Activated CD4-positive, alpha-beta T cell treated with anti-CD3 and anti-CD28 coated beads, Interleukin-2, amount 10 ng/mL, durations not matched to agents 24 days and 14 days (primary cell): ENCODE data around the gene HIVEP2. TPM values are rescaled to one million over a fixed set of nuclear protein-coding genes. Genes with fewer than 3 reads are reported as not detected.

Experiments
- DNase-seq: peaks from one replicate; pipeline ENCODE4 v3.0.0; 2022
- H3K27ac Mint-ChIP-seq: one replicate; pipeline ENCODE4 v1.8.0; 2022; ENCODE audit warnings: mild to moderate bottlenecking, mixed read lengths
- H3K27me3 Mint-ChIP-seq: one replicate; pipeline ENCODE4 v1.8.0; 2022; ENCODE audit warnings: mixed read lengths
- H3K36me3 Mint-ChIP-seq: one replicate; pipeline ENCODE4 v1.8.0; 2022; ENCODE audit warnings: low read depth, mild to moderate bottlenecking, mixed read lengths
- H3K4me1 Mint-ChIP-seq: one replicate; pipeline ENCODE4 v1.8.0; 2021; ENCODE audit warnings: mixed read lengths
- H3K4me3 Mint-ChIP-seq: one replicate; pipeline ENCODE4 v1.8.0; 2022; ENCODE audit warnings: mild to moderate bottlenecking, moderate library complexity, mixed read lengths
- H3K9me3 Mint-ChIP-seq: one replicate; pipeline ENCODE4 v1.8.0; 2021; ENCODE audit warnings: mixed read lengths
- intact Hi-C: fragments of 100-400 bp; cut with micrococcal nuclease; formaldehyde crosslinking; loops from one replicate; pipeline ENCODE4 v1.15.1; 2023
- total RNA-seq: library from RNA; stranded (reverse); gene quantifications from 2 replicates; pipeline ENCODE4 v1.2.3, GENCODE V29; 2022

The HIVEP2 gene
- total RNA-seq, 1 donor from 2014 or later, result 27.1 TPM

DNA sequence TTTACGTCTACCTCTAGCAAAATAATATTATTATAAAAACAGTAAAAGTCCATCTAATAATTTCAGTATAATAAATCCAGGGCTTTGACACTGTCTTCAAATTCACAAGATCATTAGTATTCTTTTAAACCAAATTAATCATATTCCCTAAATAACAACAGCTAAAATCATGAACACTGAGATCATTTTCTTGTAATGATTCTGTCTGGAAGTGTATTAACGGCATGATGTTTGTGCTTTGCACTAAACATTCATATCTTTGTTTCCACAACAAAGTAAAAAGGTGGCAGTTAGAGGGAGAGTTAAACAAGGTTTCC lies 18.8 kb downstream of the HIVEP2 start:
- peak overlapping the region; percentile 95 for H3K4me3 Mint-ChIP-seq
- H3K4me1 Mint-ChIP-seq, result peaks cover 39% of the 10 kb centered on the region
- H3K9me3 Mint-ChIP-seq, result no peaks in the 10 kb centered on the region
- H3K36me3 Mint-ChIP-seq, result peaks cover 25% of the 10 kb centered on the region
- intact Hi-C loops, result loop anchor here (1.0 kb wide), 4 partner anchors 9 to 39 kb away; no protein-coding TSS in a partner anchor
- no peaks in the 10 kb centered on the region for H3K27me3 Mint-ChIP-seq
- DNase-seq, result no peak
- peak overlapping the region; percentile 92 for H3K27ac Mint-ChIP-seq

DNA sequence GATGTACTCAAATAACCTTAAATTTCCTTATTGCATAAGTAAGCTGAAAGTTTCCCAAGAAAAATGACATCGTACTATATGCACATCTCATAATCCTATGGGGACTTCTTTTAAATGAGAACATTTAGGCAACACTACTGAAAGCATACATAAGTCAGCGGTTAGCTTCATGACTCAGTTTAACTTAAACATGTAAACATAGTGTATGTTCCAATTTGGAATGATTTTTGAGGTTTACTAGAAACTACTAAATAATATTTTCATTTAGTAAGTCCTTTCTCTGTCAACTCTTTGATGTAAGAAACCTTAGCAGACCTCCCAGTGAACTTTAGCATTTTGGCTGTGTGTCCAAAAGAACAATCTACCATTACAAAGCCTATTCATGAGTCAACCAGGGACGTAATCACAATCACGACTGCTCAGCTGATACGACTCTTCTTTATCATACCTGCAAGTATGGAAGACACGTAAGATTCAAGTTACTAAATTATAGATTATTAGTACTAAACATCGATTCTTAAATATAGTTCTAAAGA lies 19.3 kb downstream of the HIVEP2 start:
- intact Hi-C loops, result loop anchor here (1.0 kb wide), 4 partner anchors 10 to 38 kb away; no protein-coding TSS in a partner anchor
- DNase-seq, result no peak
- H3K36me3 Mint-ChIP-seq, result peaks cover 27% of the 10 kb centered on the region

DNA sequence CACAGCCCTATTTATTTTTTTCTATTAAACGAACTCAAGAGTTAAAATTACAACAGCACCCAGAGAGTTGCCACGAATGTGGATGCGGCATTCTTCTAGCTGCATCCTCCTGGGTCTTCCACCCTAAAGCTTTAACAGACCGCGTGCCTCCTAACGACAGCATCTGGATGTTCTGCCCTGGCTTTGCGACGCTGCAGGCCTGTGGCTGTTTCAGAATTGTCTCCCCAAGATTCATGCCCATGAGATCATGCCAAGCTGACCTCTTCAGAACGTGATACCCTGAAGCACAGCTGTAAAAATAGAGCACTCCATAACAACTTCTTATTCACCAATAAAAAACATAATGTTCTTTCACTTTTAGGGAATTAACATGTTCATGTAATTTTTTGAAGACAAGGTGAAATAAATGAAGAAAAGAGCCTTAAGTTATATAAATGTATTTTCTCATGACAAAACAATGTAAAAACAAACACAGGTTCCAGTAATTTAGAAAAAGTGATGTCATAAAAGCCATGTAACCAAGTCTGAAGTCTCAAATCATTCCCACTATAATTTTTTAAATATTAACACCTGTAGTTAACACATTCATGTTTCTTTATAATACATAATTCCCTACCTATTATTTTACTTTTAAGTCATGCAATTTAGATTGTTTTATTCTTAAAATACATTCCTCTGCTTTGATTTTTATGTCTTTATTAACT lies 26.5 kb downstream of the HIVEP2 start:
- H3K9me3 Mint-ChIP-seq, result no peaks in the 10 kb centered on the region
- peaks cover 46% of the 10 kb centered on the region for H3K4me1 Mint-ChIP-seq
- no peak overlapping the region for H3K4me3 Mint-ChIP-seq
- no peak for DNase-seq
- H3K27ac Mint-ChIP-seq, result no peak overlapping the region
- intact Hi-C loops, result no loop called here
- peaks cover 32% of the 10 kb centered on the region for H3K36me3 Mint-ChIP-seq
- no peaks in the 10 kb centered on the region for H3K27me3 Mint-ChIP-seq

More for the DNA sequence above, 19.3 kb downstream of the HIVEP2 start:
- peak overlapping the region; percentile 66 for H3K27ac Mint-ChIP-seq
- no peaks in the 10 kb centered on the region for H3K9me3 Mint-ChIP-seq
- H3K27me3 Mint-ChIP-seq, result no peaks in the 10 kb centered on the region
- peak overlapping the region; percentile 61 for H3K4me3 Mint-ChIP-seq
- peaks cover 39% of the 10 kb centered on the region for H3K4me1 Mint-ChIP-seq

DNA sequence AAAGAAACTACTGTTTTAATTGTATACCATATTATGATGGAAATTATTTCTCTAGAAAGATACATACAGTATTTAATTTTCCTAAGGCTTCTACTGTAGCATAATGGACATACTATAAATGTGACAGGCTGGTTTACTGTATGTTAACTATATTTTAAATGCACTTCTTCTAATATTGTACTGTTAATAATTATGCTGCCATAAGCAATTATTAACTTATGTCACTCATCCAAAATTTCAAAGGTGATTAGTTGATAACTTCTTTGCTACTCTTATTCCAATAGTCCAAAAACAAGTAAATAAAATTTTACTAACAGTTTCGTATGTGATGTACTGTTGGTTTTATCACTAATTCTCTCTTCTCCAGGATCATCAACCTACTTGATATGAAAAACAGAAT lies 28.1 kb downstream of the HIVEP2 start:
- Mint-ChIP-seq H3K9me3 (no peaks in the 10 kb centered on the region), H3K4me3 (no peak overlapping the region), H3K27me3 (no peaks in the 10 kb centered on the region), H3K36me3 (peaks cover 32% of the 10 kb centered on the region), H3K27ac (no peak overlapping the region), H3K4me1 (peaks cover 57% of the 10 kb centered on the region)
- no peak for DNase-seq
- intact Hi-C loops, result no loop called here

DNA sequence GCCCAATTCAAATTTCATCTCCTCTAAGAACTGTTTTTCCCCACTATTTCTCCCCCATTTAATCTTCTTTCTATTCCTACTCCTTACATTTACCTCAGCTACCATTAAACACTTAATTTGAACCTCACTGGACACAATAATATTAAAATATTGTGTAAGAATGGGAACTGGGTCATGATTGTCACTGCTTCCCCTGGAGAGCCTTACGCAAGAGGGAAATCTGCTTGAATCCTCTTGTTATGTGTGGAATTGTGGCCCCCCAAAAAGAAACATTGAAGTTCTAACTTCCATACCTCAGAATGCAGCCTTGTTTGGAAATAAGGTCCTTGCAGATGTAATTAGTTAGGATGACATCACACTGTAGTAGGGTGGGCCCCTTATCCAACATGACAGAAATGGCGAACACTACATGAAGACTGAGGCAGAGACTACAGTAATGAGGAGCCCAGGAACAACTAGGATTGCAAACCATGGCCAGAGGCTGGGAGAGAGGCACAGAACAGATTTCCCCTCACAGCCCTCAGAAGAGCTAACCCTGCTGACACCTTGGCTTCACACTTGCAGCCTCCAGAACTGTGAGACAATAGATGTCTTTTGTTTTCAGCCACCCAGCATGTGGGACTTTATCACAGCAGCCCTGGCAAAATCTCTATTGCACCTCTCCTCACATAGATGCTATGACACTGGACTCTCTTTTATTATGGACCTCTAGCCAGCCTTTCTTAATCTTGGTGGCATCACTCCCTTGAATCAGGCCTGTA lies 29.9 kb downstream of the HIVEP2 start:
- Mint-ChIP-seq H3K4me3 (peak overlapping the region; percentile 25), H3K36me3 (peaks cover 29% of the 10 kb centered on the region)

DNA sequence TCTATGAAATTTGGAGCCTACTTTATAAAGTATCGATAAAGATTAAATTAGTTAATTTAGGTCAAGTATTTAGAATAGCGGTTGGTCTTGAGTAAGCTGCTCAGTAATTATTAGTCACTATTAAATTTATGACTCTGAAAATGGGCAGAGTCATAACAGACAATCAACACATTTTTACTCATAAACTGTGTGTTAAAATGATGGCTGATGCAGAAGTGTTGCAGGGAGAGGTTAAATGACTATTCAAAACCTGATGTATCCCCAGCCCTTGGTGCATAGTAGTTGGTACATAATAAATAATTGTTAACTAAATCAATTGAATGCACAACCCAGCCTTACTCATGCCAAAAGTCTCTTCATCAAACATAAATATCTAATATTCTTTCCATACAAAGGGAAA lies 30.6 kb downstream of the HIVEP2 start:
- intact Hi-C loops, result loop anchor here (5.0 kb wide), 1 partner anchor 42 kb away; no protein-coding TSS in a partner anchor
- H3K4me1 Mint-ChIP-seq, result peaks cover 66% of the 10 kb centered on the region
- H3K27me3 Mint-ChIP-seq, result no peaks in the 10 kb centered on the region
- H3K36me3 Mint-ChIP-seq, result peaks cover 31% of the 10 kb centered on the region
- H3K4me3 Mint-ChIP-seq, result no peak overlapping the region
- peak overlapping the region; percentile 94 for H3K27ac Mint-ChIP-seq
- DNase-seq, result no peak
- no peaks in the 10 kb centered on the region for H3K9me3 Mint-ChIP-seq

More for the DNA sequence above, 29.9 kb downstream of the HIVEP2 start:
- no peak for DNase-seq
- Mint-ChIP-seq H3K27ac (peak overlapping the region; percentile 64), H3K9me3 (no peaks in the 10 kb centered on the region), H3K4me1 (peaks cover 62% of the 10 kb centered on the region), H3K27me3 (no peaks in the 10 kb centered on the region)
- intact Hi-C loops, result loop anchor here (5.0 kb wide), 1 partner anchor 43 kb away; no protein-coding TSS in a partner anchor

DNA sequence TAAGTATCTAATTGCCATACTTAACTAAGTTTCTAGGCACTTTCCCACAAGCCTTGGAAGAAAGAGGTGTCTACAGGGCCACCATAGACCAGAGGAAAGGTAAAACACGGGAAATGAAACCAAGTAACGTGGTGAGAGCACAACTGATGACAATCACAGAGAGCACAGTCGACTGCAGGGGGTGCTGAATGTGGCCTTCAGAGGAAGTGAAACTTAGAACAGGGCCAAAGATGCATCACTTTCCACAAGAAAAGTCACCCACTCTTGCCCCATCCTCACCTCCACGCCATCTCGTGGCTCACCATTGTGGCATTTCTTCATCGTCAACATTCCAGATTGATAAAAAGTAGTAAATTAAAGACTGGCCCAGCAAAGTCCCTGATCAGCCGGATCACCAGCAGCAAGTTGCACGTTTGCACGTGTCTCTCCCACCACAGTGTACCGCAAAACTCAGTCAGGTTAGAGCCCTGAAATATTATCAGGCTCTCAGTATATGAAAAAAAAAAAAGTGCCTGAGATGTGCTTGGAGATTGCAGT lies 31.4 kb downstream of the HIVEP2 start:
- peak; percentile 92 for DNase-seq
- intact Hi-C loops, result loop anchor here (1.0 to 5.0 kb wide), 11 partner anchors 9 to 220 kb away; no protein-coding TSS in a partner anchor
- Mint-ChIP-seq H3K27me3 (no peaks in the 10 kb centered on the region), H3K4me3 (peak overlapping the region; percentile 82), H3K36me3 (peaks cover 30% of the 10 kb centered on the region), H3K9me3 (no peaks in the 10 kb centered on the region), H3K27ac (peak overlapping the region; percentile 94), H3K4me1 (peaks cover 62% of the 10 kb centered on the region)

DNA sequence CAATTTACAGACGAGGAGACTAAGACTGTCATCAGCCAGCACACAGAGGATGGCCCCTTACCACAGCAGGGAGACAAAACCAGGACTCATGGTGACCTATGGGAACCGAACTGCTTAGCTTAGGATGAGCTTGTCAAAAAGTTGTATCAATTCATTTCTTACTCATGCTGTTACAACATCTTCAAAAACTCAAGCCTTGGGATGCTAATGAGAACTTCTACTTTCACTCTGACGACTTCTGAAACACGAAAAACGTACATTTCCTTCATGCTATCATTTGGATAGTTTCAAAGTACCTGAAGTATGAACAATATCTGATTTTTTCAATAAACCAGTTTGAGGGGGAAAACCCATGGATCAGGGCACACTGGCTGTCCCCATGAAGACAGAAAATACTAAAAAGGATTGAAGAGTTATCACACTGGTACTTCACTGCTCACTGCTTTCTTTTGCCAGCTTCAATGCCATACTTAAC lies 31.9 kb downstream of the HIVEP2 start:
- peak; percentile 76 for DNase-seq
- intact Hi-C loops, result loop anchor here (1.0 to 5.0 kb wide), 11 partner anchors 9 to 220 kb away; no protein-coding TSS in a partner anchor
- H3K27me3 Mint-ChIP-seq, result no peaks in the 10 kb centered on the region
- peaks cover 2% of the 10 kb centered on the region for H3K9me3 Mint-ChIP-seq
- peak overlapping the region; percentile 82 for H3K4me3 Mint-ChIP-seq
- peak overlapping the region; percentile 94 for H3K27ac Mint-ChIP-seq
- peaks cover 64% of the 10 kb centered on the region for H3K4me1 Mint-ChIP-seq
- peaks cover 26% of the 10 kb centered on the region for H3K36me3 Mint-ChIP-seq

DNA sequence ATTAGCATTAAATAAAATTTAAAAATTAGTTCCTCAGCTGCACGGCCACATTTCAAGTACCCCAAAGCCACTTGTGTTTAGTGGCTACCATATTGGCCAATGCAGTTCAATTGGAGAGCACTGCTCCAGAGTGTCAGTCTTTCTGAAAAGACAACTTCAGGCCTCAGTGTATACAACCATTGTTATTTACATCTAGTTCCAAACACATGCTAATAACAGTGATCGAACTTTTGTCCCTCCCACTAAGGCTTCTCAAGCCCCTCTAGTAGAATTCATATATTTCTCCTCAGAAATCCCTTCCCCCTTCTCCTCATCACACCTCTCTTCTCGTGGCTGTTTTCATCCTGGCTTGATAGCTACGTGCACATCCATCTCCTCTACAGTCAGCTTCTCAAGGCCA lies 32.9 kb downstream of the HIVEP2 start:
- intact Hi-C loops, result loop anchor here (2.0 to 5.0 kb wide), 2 partner anchors 40 to 61 kb away; no protein-coding TSS in a partner anchor
- H3K4me3 Mint-ChIP-seq, result peak overlapping the region; percentile 82
- no peaks in the 10 kb centered on the region for H3K27me3 Mint-ChIP-seq
- H3K4me1 Mint-ChIP-seq, result peaks cover 74% of the 10 kb centered on the region
- peaks cover 6% of the 10 kb centered on the region for H3K9me3 Mint-ChIP-seq
- no peak for DNase-seq
- H3K36me3 Mint-ChIP-seq, result peaks cover 27% of the 10 kb centered on the region
- peak overlapping the region; percentile 94 for H3K27ac Mint-ChIP-seq

DNA sequence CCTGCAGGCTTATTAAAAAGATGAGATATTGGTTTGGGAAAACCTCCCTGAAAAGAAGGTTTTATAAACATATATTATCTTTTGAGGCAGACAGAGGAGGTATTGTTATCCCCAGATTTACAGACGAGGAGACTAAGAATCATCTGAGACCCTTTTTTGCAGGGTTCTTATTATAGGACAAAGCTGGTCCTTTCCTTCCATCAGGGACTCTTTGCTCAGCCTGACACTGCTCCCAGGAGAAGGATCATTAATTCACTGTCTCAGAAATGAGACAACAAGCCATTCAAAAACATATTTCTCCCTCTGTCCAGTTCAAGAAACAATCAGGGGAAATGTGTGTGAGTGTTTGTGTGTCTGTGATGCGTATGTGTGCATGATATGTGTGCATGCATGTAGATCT lies 33.5 kb downstream of the HIVEP2 start:
- peaks cover 6% of the 10 kb centered on the region for H3K9me3 Mint-ChIP-seq
- no peak overlapping the region for H3K4me3 Mint-ChIP-seq
- intact Hi-C loops, result loop anchor here (5.0 kb wide), 1 partner anchor 39 kb away; no protein-coding TSS in a partner anchor
- peaks cover 80% of the 10 kb centered on the region for H3K4me1 Mint-ChIP-seq
- H3K27ac Mint-ChIP-seq, result no peak overlapping the region
- no peak for DNase-seq
- peaks cover 30% of the 10 kb centered on the region for H3K36me3 Mint-ChIP-seq
- H3K27me3 Mint-ChIP-seq, result no peaks in the 10 kb centered on the region

DNA sequence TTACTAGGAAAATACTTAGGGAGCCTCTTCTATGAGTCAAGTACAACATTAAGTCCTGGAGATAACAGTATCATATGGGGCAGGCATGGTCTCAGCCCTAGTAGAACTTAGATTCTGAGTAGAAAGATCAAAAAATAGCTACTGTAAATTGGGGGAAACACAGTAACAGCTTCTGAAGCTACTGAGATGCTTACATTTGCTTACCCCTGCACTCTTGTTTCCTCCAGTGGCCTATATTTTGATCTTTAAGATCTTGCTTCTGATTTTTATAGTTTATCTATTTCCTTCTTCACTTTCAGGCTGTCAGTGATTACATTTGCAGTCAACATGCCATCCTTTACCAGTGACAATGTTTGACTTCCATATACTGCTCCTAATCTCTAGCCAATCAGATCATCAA lies 35.3 kb downstream of the HIVEP2 start:
- H3K4me3 Mint-ChIP-seq, result no peak overlapping the region
- no peak overlapping the region for H3K27ac Mint-ChIP-seq
- H3K4me1 Mint-ChIP-seq, result peaks cover 68% of the 10 kb centered on the region
- intact Hi-C loops, result loop anchor here (5.0 kb wide), 1 partner anchor 37 kb away; no protein-coding TSS in a partner anchor
- peaks cover 6% of the 10 kb centered on the region for H3K9me3 Mint-ChIP-seq
- H3K27me3 Mint-ChIP-seq, result no peaks in the 10 kb centered on the region
- H3K36me3 Mint-ChIP-seq, result peaks cover 20% of the 10 kb centered on the region
- DNase-seq, result no peak

DNA sequence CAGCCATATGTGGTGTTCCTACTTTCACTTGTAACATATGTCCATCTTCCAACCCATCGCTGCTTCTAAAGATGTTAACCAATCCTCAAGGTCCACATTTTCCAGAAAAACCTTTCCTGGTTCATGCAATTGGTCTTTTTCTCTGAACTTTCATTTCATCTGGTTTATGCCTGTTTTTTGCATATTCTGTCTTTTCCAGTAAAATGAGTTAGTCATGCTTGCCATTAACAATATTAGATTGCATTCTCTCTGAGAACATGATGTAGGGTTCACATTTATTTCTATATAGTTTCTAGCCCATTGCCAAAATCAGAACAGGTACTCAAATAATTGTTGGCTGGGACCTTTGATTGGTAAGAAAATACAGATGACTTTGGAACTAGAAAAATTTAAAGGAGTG lies 36.7 kb downstream of the HIVEP2 start:
- Mint-ChIP-seq H3K27ac (peak overlapping the region; percentile 89), H3K9me3 (peaks cover 6% of the 10 kb centered on the region), H3K4me1 (peaks cover 71% of the 10 kb centered on the region), H3K4me3 (peak overlapping the region; percentile 87), H3K27me3 (no peaks in the 10 kb centered on the region), H3K36me3 (peaks cover 24% of the 10 kb centered on the region)
- DNase-seq, result no peak
- intact Hi-C loops, result no loop called here

DNA sequence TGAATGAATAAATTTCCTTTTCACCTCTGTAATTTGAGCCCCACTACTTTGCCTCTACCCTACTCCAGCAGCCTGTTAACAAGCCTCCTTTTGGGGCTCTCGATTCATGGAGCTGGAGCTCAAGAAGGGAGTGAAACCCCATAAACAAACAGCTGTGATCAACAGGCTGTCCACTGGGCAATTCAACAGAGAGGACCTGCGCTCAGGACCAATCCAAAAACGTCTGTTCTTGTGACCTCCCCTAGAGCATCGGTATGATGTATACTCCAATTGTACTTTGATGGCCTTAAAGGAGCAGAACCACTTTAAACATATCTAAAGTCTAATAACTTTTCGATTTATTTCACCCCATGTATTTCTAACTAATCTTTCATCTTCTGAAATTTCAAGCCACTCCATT lies 37.4 kb downstream of the HIVEP2 start:
- Mint-ChIP-seq H3K4me1 (peaks cover 71% of the 10 kb centered on the region), H3K4me3 (peak overlapping the region; percentile 87), H3K27me3 (no peaks in the 10 kb centered on the region), H3K9me3 (peaks cover 6% of the 10 kb centered on the region), H3K27ac (peak overlapping the region; percentile 89), H3K36me3 (peaks cover 26% of the 10 kb centered on the region)
- DNase-seq, result peak; percentile 81
- intact Hi-C loops, result loop anchor here (1.0 kb wide), 1 partner anchor 65 kb away; no protein-coding TSS in a partner anchor
